Measurements from ENCODE around the gene IL17RA.

IL17RA gene

DNA sequence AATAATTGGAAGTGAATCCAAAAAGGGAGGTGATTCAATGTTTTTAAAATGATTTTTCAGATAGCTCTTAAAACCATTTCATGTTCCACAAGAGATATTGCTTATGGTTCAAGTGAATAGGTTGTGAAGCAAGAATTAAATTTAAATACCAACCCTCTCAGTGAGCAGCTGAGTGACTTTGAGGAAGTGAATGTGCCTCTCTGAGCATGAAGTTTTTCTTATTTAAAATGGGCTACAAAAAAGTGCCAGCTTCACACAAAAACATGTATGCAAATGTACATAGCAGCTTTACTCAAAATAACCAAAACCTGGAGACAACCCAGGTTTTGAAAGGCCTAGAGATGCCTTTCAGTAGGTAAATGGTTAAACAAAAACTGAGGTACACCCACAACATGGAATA, 41.3 kb upstream of the IL17RA start:
- H3K9ac ChIP-seq (ENCODE audit: low read length), result no peak overlapping the region
- no peak for DNase-seq
- peaks cover 82% of the 10 kb centered on the region for H3K79me2 ChIP-seq (ENCODE audit: low read length)
- no peak overlapping the region for H3K4me2 ChIP-seq (ENCODE audit: low read depth, low read length)
- H3K27me3 ChIP-seq (replicated peaks; ENCODE audit: insufficient read depth, low read length), result no peaks in the 10 kb centered on the region
- no peaks in the 10 kb centered on the region for H3F3A ChIP-seq (ENCODE audit: insufficient read depth, low read length)
- no peak overlapping the region for H2AFZ ChIP-seq (ENCODE audit: low read length)
- H3K4me3 ChIP-seq (ENCODE audit: low read length), result no peak overlapping the region
- H3K36me3 ChIP-seq (replicated peaks; ENCODE audit: insufficient read depth, low read length), result peaks cover 4% of the 10 kb centered on the region; the same call in 1 of the 2 replicates
- H3K9me3 ChIP-seq (replicated peaks; ENCODE audit: insufficient read depth, low read length), result no peaks in the 10 kb centered on the region
- H3K27ac ChIP-seq (ENCODE audit: low read length), result no peak overlapping the region
- no peaks in the 10 kb centered on the region for H3K9me2 ChIP-seq (replicated peaks; ENCODE audit: insufficient read depth, low read length)
- no peaks in the 10 kb centered on the region for H3K4me1 ChIP-seq (ENCODE audit: low read length)
- peaks cover 6% of the 10 kb centered on the region for H4K20me1 ChIP-seq (ENCODE audit: insufficient read depth, low read length)
- TF ChIP-seq EZH2 (optimal IDR thresholded peaks at IDR 0.05; ENCODE audit: low read depth, low read length), result no peak
- no peak for TF ChIP-seq EZH2phosphoT487 (IDR thresholded peaks at IDR 0.05; ENCODE audit: low read length)
- TF ChIP-seq, protein P1, sequence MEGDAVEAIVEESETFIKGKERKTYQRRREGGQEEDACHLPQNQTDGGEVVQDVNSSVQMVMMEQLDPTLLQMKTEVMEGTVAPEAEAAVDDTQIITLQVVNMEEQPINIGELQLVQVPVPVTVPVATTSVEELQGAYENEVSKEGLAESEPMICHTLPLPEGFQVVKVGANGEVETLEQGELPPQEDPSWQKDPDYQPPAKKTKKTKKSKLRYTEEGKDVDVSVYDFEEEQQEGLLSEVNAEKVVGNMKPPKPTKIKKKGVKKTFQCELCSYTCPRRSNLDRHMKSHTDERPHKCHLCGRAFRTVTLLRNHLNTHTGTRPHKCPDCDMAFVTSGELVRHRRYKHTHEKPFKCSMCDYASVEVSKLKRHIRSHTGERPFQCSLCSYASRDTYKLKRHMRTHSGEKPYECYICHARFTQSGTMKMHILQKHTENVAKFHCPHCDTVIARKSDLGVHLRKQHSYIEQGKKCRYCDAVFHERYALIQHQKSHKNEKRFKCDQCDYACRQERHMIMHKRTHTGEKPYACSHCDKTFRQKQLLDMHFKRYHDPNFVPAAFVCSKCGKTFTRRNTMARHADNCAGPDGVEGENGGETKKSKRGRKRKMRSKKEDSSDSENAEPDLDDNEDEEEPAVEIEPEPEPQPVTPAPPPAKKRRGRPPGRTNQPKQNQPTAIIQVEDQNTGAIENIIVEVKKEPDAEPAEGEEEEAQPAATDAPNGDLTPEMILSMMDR (IDR thresholded peaks at IDR 0.05; ENCODE audit: low read length), result no peak

GRCh38 chr22:17046566-17047348, 38.0 kb upstream of the IL17RA start:
- TF ChIP-seq, protein P1 (IDR thresholded peaks at IDR 0.05; ENCODE audit: low read length), result no peak
- TF ChIP-seq EZH2phosphoT487 (IDR thresholded peaks at IDR 0.05; ENCODE audit: low read length) (no peak), EZH2 (optimal IDR thresholded peaks at IDR 0.05; ENCODE audit: low read depth, low read length) (no peak)
- no peak overlapping the region for H3K4me3 ChIP-seq (ENCODE audit: low read length)
- no peaks in the 10 kb centered on the region for H3K4me1 ChIP-seq (ENCODE audit: low read length)
- peaks cover 6% of the 10 kb centered on the region; the same call in 1 of the 2 replicates for H4K20me1 ChIP-seq (ENCODE audit: insufficient read depth, low read length)
- H3K79me2 ChIP-seq (ENCODE audit: low read length), result peaks cover 51% of the 10 kb centered on the region
- peaks cover 8% of the 10 kb centered on the region; the same call in 1 of the 2 replicates for H3K36me3 ChIP-seq (replicated peaks; ENCODE audit: insufficient read depth, low read length)
- no peak for DNase-seq
- H3K27me3 ChIP-seq (replicated peaks; ENCODE audit: insufficient read depth, low read length), result no peaks in the 10 kb centered on the region
- no peak overlapping the region for H3K4me2 ChIP-seq (ENCODE audit: low read depth, low read length)
- no peaks in the 10 kb centered on the region for H3F3A ChIP-seq (ENCODE audit: insufficient read depth, low read length)
- H3K9me3 ChIP-seq (replicated peaks; ENCODE audit: insufficient read depth, low read length), result no peaks in the 10 kb centered on the region
- no peak overlapping the region for H3K9ac ChIP-seq (ENCODE audit: low read length)
- H2AFZ ChIP-seq (ENCODE audit: low read length), result no peak overlapping the region
- no peak overlapping the region for H3K27ac ChIP-seq (ENCODE audit: low read length)
- H3K9me2 ChIP-seq (replicated peaks; ENCODE audit: insufficient read depth, low read length), result no peaks in the 10 kb centered on the region

- TF ChIP-seq, protein P1 (IDR thresholded peaks at IDR 0.05; ENCODE audit: low read length), result no peak
- TF ChIP-seq EZH2 (optimal IDR thresholded peaks at IDR 0.05; ENCODE audit: low read depth, low read length), result no peak
- no peak for TF ChIP-seq EZH2phosphoT487 (IDR thresholded peaks at IDR 0.05; ENCODE audit: low read length)
- Histone ChIP-seq H3K27me3 (replicated peaks; ENCODE audit: insufficient read depth, low read length) (no peaks in the 10 kb centered on the region), H3K9ac (ENCODE audit: low read length) (no peak overlapping the region), H3K4me1 (ENCODE audit: low read length) (no peaks in the 10 kb centered on the region), H3K27ac (ENCODE audit: low read length) (no peak overlapping the region), H3K4me2 (ENCODE audit: low read depth, low read length) (no peak overlapping the region), H2AFZ (ENCODE audit: low read length) (no peak overlapping the region), H3K9me2 (replicated peaks; ENCODE audit: insufficient read depth, low read length) (no peaks in the 10 kb centered on the region), H3K79me2 (ENCODE audit: low read length) (peaks cover 42% of the 10 kb centered on the region), H3K4me3 (ENCODE audit: low read length) (no peak overlapping the region), H3F3A (ENCODE audit: insufficient read depth, low read length) (no peaks in the 10 kb centered on the region), H3K36me3 (replicated peaks; ENCODE audit: insufficient read depth, low read length) (peaks cover 8% of the 10 kb centered on the region; the same call in 1 of the 2 replicates), H3K9me3 (replicated peaks; ENCODE audit: insufficient read depth, low read length) (no peaks in the 10 kb centered on the region), H4K20me1 (ENCODE audit: insufficient read depth, low read length) (peaks cover 6% of the 10 kb centered on the region; the same call in 1 of the 2 replicates)
- DNase-seq, result no peak
These were observed 37.1 kb upstream of the IL17RA start for GRCh38 chr22:17047656-17048055.
